Right cardiac atrium (tissue), 5 donors: Measurements from ENCODE around the gene SGO2. TPM values are rescaled to one million over a fixed set of nuclear protein-coding genes. Genes with fewer than 3 reads are reported as not detected.

Source experiments
- ATAC-seq, 2 donors: fragments of 200-7000 bp; cut with Tn5 transposase; one replicate each; pipeline versions ENCODE4 v1.8.0 to v1.9.1; 2020; ENCODE audit warnings: moderate library complexity in 2 of 2, mild to moderate bottlenecking in 1 of 2
- DNase-seq, 3 donors: peaks; one replicate each; pipeline ENCODE4 v3.0.0-alpha.2; 2020
- H3K27ac ChIP-seq: one replicate; pipeline ENCODE4 v1.5.1; 2013; ENCODE audit warnings: mild to moderate bottlenecking, low read length, control low read depth, moderate library complexity
- H3K27me3 ChIP-seq: one replicate; pipeline ENCODE4 v1.6.1; 2013; ENCODE audit not compliant: control insufficient read depth, insufficient read depth
- H3K4me1 ChIP-seq: one replicate; pipeline ENCODE4 v1.6.1; 2013; ENCODE audit warnings: low read length; ENCODE audit not compliant: control insufficient read depth, insufficient read depth
- H3K4me3 ChIP-seq: one replicate; pipeline ENCODE4 v1.5.1; 2013; ENCODE audit warnings: low read length, control low read depth
- H3K9me3 ChIP-seq: one replicate; pipeline ENCODE4 v1.6.1; 2013; ENCODE audit warnings: low read length; ENCODE audit not compliant: control insufficient read depth
- WGBS: extraction: QIAGEN DNeasy Blood & Tissue Kit; methylation state at CpG from one replicate; pipeline ENCODE4 v1.1.7; 2013; 5-methylcytosine and 5-hydroxymethylcytosine counted together
- intact Hi-C, 4 donors: fragments of 100-400 bp; cut with DNase I; formaldehyde crosslinking; loops; one replicate each; pipeline versions ENCODE4 v1.11.0 to v1.14.0; 2022 to 2023
- polyA plus RNA-seq: library from polyadenylated mRNA; stranded (reverse); fragments of 200-250 nt; gene quantifications from one replicate; pipeline ENCODE4 v1.2.3, GENCODE V29; 2013
- total RNA-seq, 4 donors: library from RNA; stranded (reverse); fragmentation: NEBNext Ultra II Directional; extraction: Animal tissue kit (Norgen Biotek cat#: 25700); gene quantifications; one replicate each; pipeline ENCODE4 v1.2.1, GENCODE V29; 2021
- donor health status: healthy with polysubstance abuse.
- donor health status: DM: no; HTN: yes; CAD: no.
- donor health status: DM: no; HTN: no; CAD: no.
- donor health status: DM: no; HTN: yes; CAD: no; lungs with severe emphysema.
- donor health status: DM: yes; HTN: yes; CAD: no.

Gene SGO2
- total and polyA plus RNA-seq, 5 donors = 0.81 to 2.6 (median 1.2) TPM

DNA sequence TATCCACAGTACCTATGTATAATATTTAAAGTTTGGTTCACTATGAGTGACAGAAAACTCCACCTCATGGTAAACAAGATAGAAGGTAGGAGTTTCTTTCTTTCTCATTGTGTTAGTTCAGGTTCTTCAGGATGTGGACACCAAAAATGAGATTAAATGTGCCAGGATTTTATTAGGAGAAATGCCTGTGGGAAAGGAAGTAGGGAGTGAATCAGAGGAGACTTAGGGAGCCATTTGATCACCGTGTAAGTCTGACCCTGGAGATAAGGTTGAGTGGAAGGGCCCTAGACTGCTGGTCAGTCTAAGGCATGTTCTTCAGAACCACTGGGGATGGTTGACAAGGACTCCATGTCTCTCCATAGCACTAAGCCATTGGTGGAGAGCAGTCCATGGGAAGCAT is 67.9 kb downstream of the SGO2 start:
- Histone ChIP-seq H3K4me3 (no peak overlapping the region), H3K4me1 (no peaks in the 10 kb centered on the region), H3K9me3 (no peaks in the 10 kb centered on the region), H3K27ac (no peak overlapping the region), H3K27me3 (no peaks in the 10 kb centered on the region)
- intact Hi-C loops = no loop called here
- no peak for DNase-seq
- ATAC-seq = no peak
- WGBS = 32% methylated on average over 1 of the region's 1 CpG

DNA sequence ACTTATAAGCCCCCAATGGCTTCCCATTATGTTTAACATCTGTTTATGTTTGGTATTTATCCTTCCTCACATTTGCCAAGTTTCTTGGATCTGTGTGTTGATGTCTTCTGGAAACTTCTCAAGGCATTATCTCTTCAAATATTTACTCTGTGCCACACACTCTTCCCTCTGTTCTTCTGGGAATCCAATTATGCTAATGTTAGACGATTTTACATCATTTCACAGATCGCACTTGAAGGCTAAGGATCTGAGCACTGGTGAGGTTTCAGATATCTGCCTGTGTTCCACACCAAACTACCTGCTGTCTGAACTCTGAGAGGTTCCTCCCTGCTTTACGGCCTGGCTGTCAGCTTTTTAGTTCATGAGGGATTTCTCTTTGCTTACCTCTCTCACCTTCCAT is 69.9 kb downstream of the SGO2 start:
- 73% methylated on average over 3 of the region's 3 CpGs for WGBS
- no peak overlapping the region for H3K4me3 ChIP-seq
- DNase-seq = no peak
- no peaks in the 10 kb centered on the region for H3K9me3 ChIP-seq
- intact Hi-C loops = no loop called here
- H3K4me1 ChIP-seq = no peaks in the 10 kb centered on the region
- no peak overlapping the region for H3K27ac ChIP-seq
- no peak for ATAC-seq
- no peaks in the 10 kb centered on the region for H3K27me3 ChIP-seq

DNA sequence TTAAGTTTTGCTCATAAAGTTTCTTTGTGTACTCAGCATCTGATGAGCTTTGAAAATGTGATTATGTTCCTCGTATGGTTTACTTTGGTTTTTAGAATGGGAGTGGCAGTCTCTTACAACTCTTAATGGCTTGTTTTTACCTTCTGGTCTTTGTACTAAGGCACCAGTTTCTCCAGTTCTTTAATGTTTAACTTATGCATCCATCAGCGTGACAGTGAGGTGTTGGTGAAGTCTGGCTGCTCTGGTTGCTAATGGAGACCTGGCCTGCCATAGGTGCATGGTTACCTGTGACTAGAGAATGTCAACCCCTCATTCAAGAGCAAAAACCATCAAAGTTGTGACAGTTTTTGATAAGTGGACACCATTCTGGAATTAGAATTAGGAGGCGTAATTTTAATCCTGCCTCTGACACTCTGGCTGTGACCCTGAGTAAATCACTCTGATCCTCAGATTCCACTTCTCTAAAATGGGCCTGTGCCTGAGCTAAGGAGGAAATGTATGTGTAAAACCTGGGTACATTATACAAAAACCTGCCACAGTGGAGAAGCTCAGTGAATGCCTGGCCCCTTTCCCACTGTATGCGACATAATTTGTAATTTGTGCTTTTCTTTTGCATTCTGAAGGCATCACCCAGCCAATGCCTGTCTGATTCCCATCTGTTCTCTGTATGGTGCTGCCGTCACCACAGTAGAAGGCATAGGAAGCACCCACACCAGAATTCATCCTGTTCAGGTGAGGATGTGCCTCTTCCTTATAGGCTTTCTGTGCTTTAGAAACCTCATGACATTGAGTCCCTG is 71.0 kb downstream of the SGO2 start:
- intact Hi-C loops = no loop called here
- Histone ChIP-seq H3K4me1 (no peaks in the 10 kb centered on the region), H3K9me3 (no peaks in the 10 kb centered on the region), H3K4me3 (no peak overlapping the region), H3K27ac (no peak overlapping the region), H3K27me3 (no peaks in the 10 kb centered on the region)
- WGBS = 80% methylated on average over 5 of the region's 5 CpGs
- ATAC-seq (no peak), DNase-seq (no peak)

DNA sequence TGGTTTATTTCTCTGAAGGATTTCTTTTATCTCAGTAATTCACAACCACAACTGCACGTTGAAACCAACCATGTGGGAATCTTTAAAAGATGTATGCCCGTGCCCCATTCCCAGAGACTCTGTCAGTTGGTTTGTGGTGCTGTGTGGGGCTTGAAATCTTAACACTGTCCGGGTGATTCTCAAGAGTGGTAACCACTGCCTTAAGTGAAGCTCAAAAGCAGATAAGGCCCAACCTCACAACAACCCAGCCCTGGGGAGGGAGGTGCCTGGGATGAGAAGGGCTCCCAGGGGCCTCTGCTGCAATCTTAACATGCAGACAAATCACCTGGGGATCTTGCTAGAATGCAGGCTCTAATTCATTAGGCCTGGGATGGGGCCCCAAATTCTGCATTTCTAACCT is 73.2 kb downstream of the SGO2 start:
- Histone ChIP-seq H3K27ac (no peak overlapping the region), H3K27me3 (no peaks in the 10 kb centered on the region), H3K4me3 (no peak overlapping the region), H3K4me1 (no peaks in the 10 kb centered on the region), H3K9me3 (no peaks in the 10 kb centered on the region)
- intact Hi-C loops = no loop called here
- DNase-seq (no peak), ATAC-seq (no peak)
- WGBS = 74% methylated on average over 3 of the region's 3 CpGs

DNA sequence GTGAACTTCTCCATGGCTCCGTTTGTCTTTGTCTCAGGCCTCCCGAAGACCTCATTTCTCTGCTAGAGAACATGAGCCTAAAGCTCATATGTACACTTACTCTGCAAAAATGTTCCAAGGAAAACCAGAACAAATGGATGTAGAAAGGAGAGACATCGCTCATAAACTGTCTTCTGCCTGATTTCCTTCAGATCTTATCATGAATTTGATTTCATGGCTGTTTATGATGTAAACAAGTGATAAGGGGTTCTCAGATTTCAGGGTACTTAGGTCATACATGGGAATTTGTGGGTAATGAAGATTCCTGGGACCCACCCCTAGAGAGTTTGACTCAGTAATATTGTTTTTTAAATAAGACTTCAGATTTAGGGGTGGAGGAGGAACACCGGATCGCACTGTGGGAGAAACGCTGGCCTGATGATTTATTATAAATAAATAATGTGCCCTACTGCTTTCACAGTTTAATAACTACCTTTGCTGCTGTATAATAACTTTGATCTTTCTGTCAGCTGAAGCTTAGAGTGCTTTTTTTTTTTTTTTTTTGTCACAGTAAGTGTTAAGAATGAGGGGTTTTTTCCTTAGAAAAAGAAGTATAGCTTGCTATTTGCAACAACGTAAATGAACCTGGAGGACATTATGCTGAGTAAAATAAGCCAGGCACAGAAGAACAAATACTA is 74.7 kb downstream of the SGO2 start:
- no peak for ATAC-seq
- intact Hi-C loops = no loop called here
- 84% methylated on average over 7 of the region's 7 CpGs for WGBS

DNA sequence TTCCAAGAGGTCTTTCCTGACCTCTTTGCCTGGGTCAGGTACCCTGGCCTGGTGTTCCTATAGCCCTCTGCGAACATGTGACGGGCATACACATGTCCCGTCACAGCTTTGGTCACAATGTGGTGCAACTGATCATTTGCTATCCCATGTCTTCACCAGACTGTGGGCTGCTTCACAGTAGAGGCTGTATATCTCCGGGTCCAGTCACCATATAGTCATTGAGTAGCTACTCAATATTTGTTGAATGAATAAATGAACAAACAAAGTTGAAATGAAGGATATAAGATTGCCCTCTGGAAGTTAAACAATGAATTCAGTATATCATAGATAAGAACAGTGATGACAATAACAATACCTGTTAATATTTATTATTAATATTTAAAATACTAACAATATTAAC is 76.6 kb downstream of the SGO2 start:
- no peaks in the 10 kb centered on the region for H3K27me3 ChIP-seq
- H3K4me1 ChIP-seq = no peaks in the 10 kb centered on the region
- 92% methylated on average over 4 of the region's 4 CpGs for WGBS
- no peak for DNase-seq
- intact Hi-C loops = no loop called here
- no peak overlapping the region for H3K4me3 ChIP-seq
- H3K27ac ChIP-seq = no peak overlapping the region
- ATAC-seq = no peak
- H3K9me3 ChIP-seq = no peaks in the 10 kb centered on the region

More for the DNA sequence above, 74.7 kb downstream of the SGO2 start:
- Histone ChIP-seq H3K27ac (no peak overlapping the region), H3K9me3 (no peaks in the 10 kb centered on the region), H3K4me3 (no peak overlapping the region), H3K27me3 (no peaks in the 10 kb centered on the region), H3K4me1 (no peaks in the 10 kb centered on the region)
- no peak for DNase-seq

DNA sequence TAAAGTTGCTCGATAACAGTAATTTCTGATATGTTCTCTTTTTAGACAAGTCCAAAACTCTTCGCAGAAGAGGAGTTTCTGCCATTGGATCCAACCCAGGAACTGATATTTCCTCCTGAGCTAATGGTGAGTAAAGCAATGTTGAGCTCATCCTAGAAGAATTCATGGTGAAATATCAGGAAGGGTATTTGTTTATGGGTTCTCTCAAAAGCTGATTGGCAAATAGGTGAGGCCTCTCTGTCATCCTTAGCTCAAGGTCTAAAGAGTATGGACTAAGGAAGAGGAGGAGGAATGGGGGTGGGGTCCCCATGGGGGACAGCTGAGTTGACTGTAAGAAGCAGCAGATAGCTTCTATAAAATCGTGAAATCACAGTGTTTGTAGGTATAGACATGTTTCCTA is 78.0 kb downstream of the SGO2 start:
- Histone ChIP-seq H3K4me1 (no peaks in the 10 kb centered on the region), H3K4me3 (no peak overlapping the region), H3K27me3 (no peaks in the 10 kb centered on the region), H3K9me3 (no peaks in the 10 kb centered on the region), H3K27ac (no peak overlapping the region)
- DNase-seq = no peak
- intact Hi-C loops = no loop called here
- WGBS = 65% methylated on average over 3 of the region's 3 CpGs
- no peak for ATAC-seq

DNA sequence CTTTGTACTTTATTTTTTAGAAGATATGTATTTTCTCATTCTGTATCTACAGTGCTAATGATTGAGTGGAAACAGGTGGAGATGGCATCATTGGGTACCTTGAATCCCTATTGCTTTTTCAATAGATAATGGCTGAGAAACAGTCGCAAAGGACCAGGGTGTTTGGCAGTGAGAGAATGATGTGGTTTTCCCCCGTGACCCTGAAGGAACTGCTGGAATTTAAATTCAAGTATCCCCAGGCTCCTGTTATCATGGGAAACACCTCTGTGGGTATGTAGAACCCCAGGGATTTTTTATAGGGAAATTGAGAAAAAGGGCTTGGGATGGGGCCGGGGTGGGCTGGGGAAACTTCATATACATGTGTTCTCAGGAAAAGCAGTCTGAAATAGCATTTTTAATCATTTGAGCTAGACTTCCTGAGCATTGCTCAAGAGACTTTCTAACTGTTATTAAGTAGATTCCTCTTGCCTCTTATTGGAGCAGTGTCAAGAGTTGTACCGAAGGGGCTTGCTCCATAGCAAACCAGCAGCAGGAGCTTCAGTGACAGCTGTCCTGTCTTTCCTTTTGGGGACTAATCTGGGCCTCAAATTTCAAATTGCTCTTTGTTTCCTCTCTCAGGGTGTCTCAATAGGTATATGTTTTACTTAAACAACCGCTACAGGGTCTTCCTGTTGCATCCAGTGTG is 78.7 kb downstream of the SGO2 start:
- Histone ChIP-seq H3K27me3 (no peaks in the 10 kb centered on the region), H3K27ac (no peak overlapping the region), H3K4me1 (no peaks in the 10 kb centered on the region), H3K4me3 (no peak overlapping the region), H3K9me3 (no peaks in the 10 kb centered on the region)
- WGBS = 58% methylated on average over 5 of the region's 5 CpGs
- no peak for DNase-seq
- intact Hi-C loops = no loop called here
- no peak for ATAC-seq

DNA sequence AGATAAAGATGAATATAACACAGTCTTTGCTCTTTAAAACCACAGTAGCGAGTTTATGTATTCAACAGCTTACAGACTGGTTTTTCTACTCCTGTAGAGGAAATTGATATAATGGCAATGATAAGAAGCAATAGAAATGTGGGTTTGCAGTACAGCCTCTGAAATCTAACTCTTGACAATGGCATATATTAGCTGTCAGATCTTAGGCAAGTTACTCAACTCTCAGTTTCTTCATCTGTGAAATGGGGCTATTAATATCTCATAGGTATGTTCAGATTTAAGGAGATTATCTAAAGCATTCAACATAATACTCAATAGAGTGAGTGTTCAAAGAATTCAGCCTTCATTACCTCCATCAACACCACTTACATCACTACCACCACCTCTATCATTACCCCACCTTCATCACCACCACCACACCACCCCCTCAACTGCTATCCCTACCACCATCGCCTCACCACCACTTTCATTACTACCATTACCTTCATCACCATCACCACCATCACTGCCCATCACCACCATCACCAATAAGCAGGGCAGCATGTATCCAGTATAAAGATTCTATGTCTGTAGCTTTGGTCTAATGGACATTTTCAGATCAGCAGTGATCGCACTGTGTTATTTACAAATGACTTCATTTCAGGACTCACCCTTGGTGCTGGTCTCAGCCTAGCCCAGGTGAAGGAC is 82.5 kb downstream of the SGO2 start:
- no peak overlapping the region for H3K27ac ChIP-seq

DNA sequence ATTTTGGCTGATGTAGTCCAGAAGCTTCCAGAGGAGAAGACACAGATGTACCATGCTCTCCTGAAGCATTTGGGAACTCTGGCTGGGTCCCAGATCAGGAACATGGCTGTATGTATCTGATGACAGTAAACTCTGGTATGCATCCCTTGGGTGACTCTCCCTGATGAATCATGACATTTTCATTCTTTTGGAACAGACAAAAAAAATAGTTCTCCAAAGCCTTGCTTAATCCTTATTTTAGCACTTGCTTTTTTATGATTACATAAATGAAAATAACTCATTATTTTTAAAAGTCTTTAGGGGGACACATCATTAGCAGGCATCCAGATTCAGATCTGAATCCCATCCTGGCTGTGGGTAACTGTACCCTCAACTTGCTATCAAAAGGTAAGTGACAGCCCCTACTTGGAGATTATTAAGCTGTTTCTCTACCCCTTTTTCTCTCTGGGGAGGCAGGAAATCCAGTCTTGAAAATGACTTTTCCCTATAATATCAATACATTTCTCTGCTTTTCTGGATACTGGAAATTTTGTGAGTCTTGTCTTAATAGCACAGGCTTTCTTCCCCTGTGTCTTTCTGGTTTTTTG is 83.1 kb downstream of the SGO2 start:
- no peak overlapping the region for H3K27ac ChIP-seq

More for the DNA sequence above, 82.5 kb downstream of the SGO2 start:
- no peaks in the 10 kb centered on the region for H3K4me1 ChIP-seq
- DNase-seq (no peak), ATAC-seq (no peak)
- no peaks in the 10 kb centered on the region for H3K27me3 ChIP-seq
- H3K4me3 ChIP-seq = no peak overlapping the region
- no peaks in the 10 kb centered on the region for H3K9me3 ChIP-seq
- intact Hi-C loops = no loop called here
- 74% methylated on average over 3 of the region's 3 CpGs for WGBS

More for the DNA sequence above, 83.1 kb downstream of the SGO2 start:
- H3K9me3 ChIP-seq = no peaks in the 10 kb centered on the region
- no peaks in the 10 kb centered on the region for H3K4me1 ChIP-seq
- intact Hi-C loops = no loop called here
- H3K4me3 ChIP-seq = no peak overlapping the region
- no peaks in the 10 kb centered on the region for H3K27me3 ChIP-seq
- ATAC-seq (peak in 1 of 2 donors; percentile 48), DNase-seq (peak in 1 of 3 donors; percentile 32)
